ENCODE results near the gene FBXL17. TPM values are rescaled to one million over a fixed set of nuclear protein-coding genes. Genes with fewer than 3 reads are reported as not detected.

FBXL17 gene
- total and polyA plus RNA-seq, 2 of the 13 experiments (the other 11 are each of a cell fraction or from before 2014, with no cell fraction given), result 3.0 to 7.9 TPM

- TF ChIP-seq TEF (CRISPR knock-in tag; IDR thresholded peaks at IDR 0.05) (no peak), SMARCC2 (IDR thresholded peaks at IDR 0.05) (no peak), SMAD3 (CRISPR knock-in tag; IDR thresholded peaks at IDR 0.05) (no peak), TFE3 (CRISPR knock-in tag; IDR thresholded peaks at IDR 0.05) (no peak), AHDC1 (CRISPR knock-in tag; IDR thresholded peaks at IDR 0.05; ENCODE audit: borderline replicate concordance) (no peak)
These were observed 14.1 kb downstream of the FBXL17 start (continued) for GRCh38 chr5:108367679-108368334.
